Peyer's patch (tissue), 4 donors: Measurements from ENCODE around the gene P2RY11. TPM values are rescaled to one million over a fixed set of nuclear protein-coding genes. Genes with fewer than 3 reads are reported as not detected.

Experiments
- DNase-seq, 3 donors: peaks; one replicate each; pipeline ENCODE4 v3.0.0-alpha.2; 2017 to 2019
- H3K27ac ChIP-seq, 4 donors: fragments of 200-600 bp; sonication (generic); one replicate each; pipeline ENCODE4 v1.5.1; 2016 to 2019
- H3K27me3 ChIP-seq, 2 donors: fragments of 200-600 bp; sonication (generic); one replicate each; pipeline ENCODE4 v1.5.1; 2019
- H3K36me3 ChIP-seq, 3 donors: fragments of 200-600 bp; sonication (generic); one replicate each; pipeline ENCODE4 v1.5.1; 2016 to 2019
- H3K4me1 ChIP-seq, 4 donors: fragments of 200-600 bp; sonication (generic); one replicate each; pipeline ENCODE4 v1.5.1; 2016 to 2019
- H3K4me3 ChIP-seq, 4 donors: fragments of 200-600 bp; sonication (generic); 1 replicate in 3 of 4; 2 replicates in 1 of 4; pipeline ENCODE4 v1.5.1; 2016 to 2019; ENCODE audit warnings: mild to moderate bottlenecking in 1 of 4
- H3K9me3 ChIP-seq, 4 donors: fragments of 200-600 bp; sonication (generic); one replicate each; pipeline ENCODE4 v1.5.1; 2016 to 2019; ENCODE audit warnings: mild to moderate bottlenecking in 1 of 4
- POLR2A ChIP-seq, 2 donors: fragments of 450-650 bp; IDR thresholded peaks; one replicate each; pipeline ENCODE4 v1.5.1; 2017; ENCODE audit warnings: antibody characterized with exemption in 2 of 2, mild to moderate bottlenecking in 2 of 2, moderate library complexity in 2 of 2
- total RNA-seq, 4 donors: library from RNA; depleted of rRNA; stranded (reverse); fragments of >200 nt; gene quantifications; one replicate each; pipeline ENCODE4 v1.1.0, GENCODE V29; 2016
- TF ChIP-seq, protein P1 (sequence below), 6 experiments: fragments of 450-650 bp in 4 of 6; fragments of 200-600 bp in 2 of 6; sonication (generic) in 1 of 6; IDR thresholded peaks; one replicate each; pipeline ENCODE4 v1.5.1; 2017 to 2019; ENCODE audit warnings: antibody characterized with exemption in 6 of 6, mild to moderate bottlenecking in 3 of 6, moderate library complexity in 1 of 6

Gene P2RY11
- total RNA-seq, 4 donors from 2014 or later, result 7.0 to 21.5 (median 11.6) TPM

DNA sequence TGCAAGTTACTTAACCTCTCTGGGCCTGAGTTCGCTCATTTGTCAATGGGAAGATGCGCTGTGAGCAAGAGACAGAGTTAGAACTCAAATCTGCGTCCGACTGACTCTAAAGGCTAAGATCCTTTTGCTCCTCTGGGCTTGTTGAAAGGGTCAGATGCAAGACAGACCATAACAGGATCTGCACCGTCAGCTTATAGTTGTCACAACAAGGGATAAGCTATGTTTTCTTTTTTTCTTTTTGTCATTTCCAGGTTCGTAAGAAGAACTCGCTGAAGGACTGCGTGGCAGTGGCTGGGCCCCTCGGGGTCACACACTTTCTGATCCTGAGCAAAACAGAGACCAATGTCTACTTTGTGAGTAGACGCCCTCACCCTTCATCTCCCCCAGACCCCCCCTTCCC lies 4.2 kb upstream of the P2RY11 start:
- peak overlapping the region; percentile 72 to 86 (median 80) for H3K4me3 ChIP-seq
- peak overlapping the region in 1 of 4 donors; percentile 91 for H3K27ac ChIP-seq
- no peak for TF ChIP-seq POLR2A (IDR thresholded peaks at IDR 0.05)
- H3K9me3 ChIP-seq, result no peaks in the 10 kb centered on the region
- DNase-seq, result no peak
- peaks cover 0 to 55% (median 24%) of the 10 kb centered on the region in 4 donors for H3K4me1 ChIP-seq
- peaks cover 0 to 42% (median 0%) of the 10 kb centered on the region in 3 donors for H3K36me3 ChIP-seq
- H3K27me3 ChIP-seq, result no peaks in the 10 kb centered on the region

GRCh38 chr19:10107817-10108367 lies 3.6 kb upstream of the P2RY11 start:
- H3K4me3 ChIP-seq, result no peak overlapping the region
- no peak for TF ChIP-seq POLR2A (IDR thresholded peaks at IDR 0.05)
- TF ChIP-seq, protein P1, sequence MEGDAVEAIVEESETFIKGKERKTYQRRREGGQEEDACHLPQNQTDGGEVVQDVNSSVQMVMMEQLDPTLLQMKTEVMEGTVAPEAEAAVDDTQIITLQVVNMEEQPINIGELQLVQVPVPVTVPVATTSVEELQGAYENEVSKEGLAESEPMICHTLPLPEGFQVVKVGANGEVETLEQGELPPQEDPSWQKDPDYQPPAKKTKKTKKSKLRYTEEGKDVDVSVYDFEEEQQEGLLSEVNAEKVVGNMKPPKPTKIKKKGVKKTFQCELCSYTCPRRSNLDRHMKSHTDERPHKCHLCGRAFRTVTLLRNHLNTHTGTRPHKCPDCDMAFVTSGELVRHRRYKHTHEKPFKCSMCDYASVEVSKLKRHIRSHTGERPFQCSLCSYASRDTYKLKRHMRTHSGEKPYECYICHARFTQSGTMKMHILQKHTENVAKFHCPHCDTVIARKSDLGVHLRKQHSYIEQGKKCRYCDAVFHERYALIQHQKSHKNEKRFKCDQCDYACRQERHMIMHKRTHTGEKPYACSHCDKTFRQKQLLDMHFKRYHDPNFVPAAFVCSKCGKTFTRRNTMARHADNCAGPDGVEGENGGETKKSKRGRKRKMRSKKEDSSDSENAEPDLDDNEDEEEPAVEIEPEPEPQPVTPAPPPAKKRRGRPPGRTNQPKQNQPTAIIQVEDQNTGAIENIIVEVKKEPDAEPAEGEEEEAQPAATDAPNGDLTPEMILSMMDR (IDR thresholded peaks at IDR 0.05), result no peak
- no peak for DNase-seq
- peaks cover 0 to 42% (median 0%) of the 10 kb centered on the region in 3 donors for H3K36me3 ChIP-seq
- H3K27ac ChIP-seq, result peak overlapping the region in 1 of 4 donors; percentile 5
- peaks cover 0 to 56% (median 26%) of the 10 kb centered on the region in 4 donors for H3K4me1 ChIP-seq
- no peaks in the 10 kb centered on the region for H3K27me3 ChIP-seq
- no peaks in the 10 kb centered on the region for H3K9me3 ChIP-seq

DNA sequence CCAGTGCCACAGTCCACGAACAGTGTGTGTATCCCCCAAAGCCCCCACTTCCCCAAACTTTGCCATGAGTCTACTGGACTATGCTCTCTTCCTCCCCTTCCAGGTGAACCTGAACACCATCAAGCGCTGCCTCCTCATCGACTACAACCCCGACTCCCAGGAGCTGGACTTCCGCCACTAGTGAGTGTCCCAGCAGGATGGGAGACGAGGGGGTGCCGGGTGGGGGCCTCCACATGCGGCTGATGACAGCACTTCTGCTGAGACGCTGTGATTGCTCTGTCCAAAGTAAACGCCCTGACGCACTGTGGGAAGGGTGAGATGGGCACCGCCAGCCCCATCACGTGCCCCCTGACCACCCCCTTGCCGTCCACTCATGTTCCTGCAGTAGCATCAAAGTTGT lies 2.0 kb upstream of the P2RY11 start:
- Histone ChIP-seq H3K36me3 (peaks cover 0 to 47% (median 0%) of the 10 kb centered on the region in 3 donors), H3K4me3 (no peak overlapping the region), H3K9me3 (no peaks in the 10 kb centered on the region), H3K27ac (no peak overlapping the region), H3K4me1 (peaks cover 0 to 62% (median 27%) of the 10 kb centered on the region in 4 donors), H3K27me3 (no peaks in the 10 kb centered on the region)
- TF ChIP-seq, protein P1 (IDR thresholded peaks at IDR 0.05), result no peak
- no peak for TF ChIP-seq POLR2A (IDR thresholded peaks at IDR 0.05)
- DNase-seq, result no peak

- Histone ChIP-seq H3K27ac (peak overlapping the region in 2 of 4 donors; percentile 35 to 80), H3K9me3 (no peaks in the 10 kb centered on the region), H3K36me3 (peaks cover 0 to 55% (median 0%) of the 10 kb centered on the region in 3 donors), H3K27me3 (no peaks in the 10 kb centered on the region), H3K4me3 (no peak overlapping the region), H3K4me1 (peaks cover 0 to 58% (median 24%) of the 10 kb centered on the region in 4 donors)
- no peak for DNase-seq
- TF ChIP-seq POLR2A (IDR thresholded peaks at IDR 0.05), result no peak
- TF ChIP-seq, protein P1 (IDR thresholded peaks at IDR 0.05), result no peak
These were observed 1.2 kb upstream of the P2RY11 start for GRCh38 chr19:10110076-10110971.

- no peak for TF ChIP-seq POLR2A (IDR thresholded peaks at IDR 0.05)
- TF ChIP-seq, protein P1 (IDR thresholded peaks at IDR 0.05), result no peak
- Histone ChIP-seq H3K4me3 (no peak overlapping the region), H3K9me3 (no peaks in the 10 kb centered on the region), H3K27me3 (no peaks in the 10 kb centered on the region), H3K36me3 (peaks cover 0 to 61% (median 0%) of the 10 kb centered on the region in 3 donors), H3K4me1 (peaks cover 0 to 52% (median 18%) of the 10 kb centered on the region in 4 donors), H3K27ac (peak overlapping the region in 3 of 4 donors; percentile 35 to 80 (median 36))
- no peak for DNase-seq
These were observed 548 bp upstream of the P2RY11 start for GRCh38 chr19:10110972-10111317.
